Stimulated activated effector memory CD8-positive, alpha-beta T cell treated with anti-CD3 and anti-CD28 coated beads, Interleukin-12 subunit alpha, Interleukin-12 subunit beta, amount 100 ng/mL, for 72 hours (primary cell): Measurements from ENCODE around the gene WNK1.
"Not testable (repeated sequence)": the region's sequence is repeated elsewhere in the genome, so short reads cannot be mapped to it uniquely, and the experiment has no call there.

Experiments used
- ATAC-seq: fragments of 150-1000 bp; cut with Tn5 transposase; 2 replicates; pipeline ENCODE4 v1.10.0; 2021
- DNase-seq, 2 donors: peaks; one replicate each; pipeline ENCODE4 v3.0.0; 2021 to 2022; ENCODE audit warnings: low spot score in 2 of 2
- H3K27ac Mint-ChIP-seq: one replicate; pipeline ENCODE4 v1.8.0; 2022; ENCODE audit warnings: mild to moderate bottlenecking, mixed read lengths
- H3K36me3 Mint-ChIP-seq: one replicate; pipeline ENCODE4 v1.8.0; 2022; ENCODE audit warnings: mild to moderate bottlenecking, mixed read lengths
- H3K4me1 Mint-ChIP-seq: one replicate; pipeline ENCODE4 v1.8.0; 2022; ENCODE audit warnings: mixed read lengths
- H3K4me3 Mint-ChIP-seq: one replicate; pipeline ENCODE4 v1.8.0; 2022; ENCODE audit warnings: mild to moderate bottlenecking, mixed read lengths
- H3K9me3 Mint-ChIP-seq: one replicate; pipeline ENCODE4 v1.8.0; 2022; ENCODE audit warnings: mixed read lengths

Gene WNK1

DNA sequence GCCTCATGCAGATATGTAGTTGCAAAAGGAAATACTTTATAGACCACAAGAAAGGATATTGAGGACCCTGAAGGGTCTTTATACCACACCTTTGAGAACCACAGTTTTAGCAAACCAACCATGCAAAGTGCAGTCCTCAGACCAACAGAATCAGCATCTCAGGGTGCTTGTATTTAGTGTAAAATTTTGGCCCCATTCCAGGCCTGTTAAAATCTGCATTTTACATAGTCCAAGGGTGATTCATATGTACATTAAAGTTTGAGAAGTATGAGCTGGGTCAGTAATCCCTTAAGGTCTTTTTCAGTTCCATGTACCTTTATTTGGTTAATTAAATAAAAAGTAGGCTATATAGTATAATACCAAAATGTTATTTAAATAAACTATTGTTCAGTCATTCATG is 91.2 kb downstream of the WNK1 start:
- H3K36me3 Mint-ChIP-seq = peaks cover 47% of the 10 kb centered on the region
- H3K27ac Mint-ChIP-seq = no peak overlapping the region
- ATAC-seq (no peak), DNase-seq (no peak)
- H3K4me1 Mint-ChIP-seq = peaks cover 36% of the 10 kb centered on the region
- no peaks in the 10 kb centered on the region for H3K9me3 Mint-ChIP-seq
- no peak overlapping the region for H3K4me3 Mint-ChIP-seq

DNA sequence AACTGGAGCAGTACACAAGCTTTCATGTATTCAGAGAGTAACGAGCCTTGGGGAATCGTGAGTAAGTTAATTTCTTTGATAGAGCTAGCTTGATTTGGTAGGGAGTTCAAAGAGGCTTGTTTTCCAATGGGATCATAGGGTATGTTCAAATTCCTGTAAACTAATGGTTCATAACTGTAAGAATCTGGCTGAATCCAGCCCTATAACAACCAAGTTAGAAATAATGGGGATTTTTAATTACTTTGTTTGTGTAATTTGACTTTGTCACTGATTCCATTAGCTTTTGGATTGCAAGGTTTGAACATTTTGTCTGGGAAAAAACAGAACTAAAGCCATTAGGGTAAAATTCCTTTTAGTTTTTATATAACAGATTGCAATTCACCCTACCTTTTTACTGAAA is 94.0 kb downstream of the WNK1 start:
- no peaks in the 10 kb centered on the region for H3K9me3 Mint-ChIP-seq
- H3K27ac Mint-ChIP-seq = no peak overlapping the region
- no peak overlapping the region for H3K4me3 Mint-ChIP-seq
- DNase-seq (no peak), ATAC-seq (no peak)
- H3K36me3 Mint-ChIP-seq = peaks cover 31% of the 10 kb centered on the region
- peaks cover 42% of the 10 kb centered on the region for H3K4me1 Mint-ChIP-seq

DNA sequence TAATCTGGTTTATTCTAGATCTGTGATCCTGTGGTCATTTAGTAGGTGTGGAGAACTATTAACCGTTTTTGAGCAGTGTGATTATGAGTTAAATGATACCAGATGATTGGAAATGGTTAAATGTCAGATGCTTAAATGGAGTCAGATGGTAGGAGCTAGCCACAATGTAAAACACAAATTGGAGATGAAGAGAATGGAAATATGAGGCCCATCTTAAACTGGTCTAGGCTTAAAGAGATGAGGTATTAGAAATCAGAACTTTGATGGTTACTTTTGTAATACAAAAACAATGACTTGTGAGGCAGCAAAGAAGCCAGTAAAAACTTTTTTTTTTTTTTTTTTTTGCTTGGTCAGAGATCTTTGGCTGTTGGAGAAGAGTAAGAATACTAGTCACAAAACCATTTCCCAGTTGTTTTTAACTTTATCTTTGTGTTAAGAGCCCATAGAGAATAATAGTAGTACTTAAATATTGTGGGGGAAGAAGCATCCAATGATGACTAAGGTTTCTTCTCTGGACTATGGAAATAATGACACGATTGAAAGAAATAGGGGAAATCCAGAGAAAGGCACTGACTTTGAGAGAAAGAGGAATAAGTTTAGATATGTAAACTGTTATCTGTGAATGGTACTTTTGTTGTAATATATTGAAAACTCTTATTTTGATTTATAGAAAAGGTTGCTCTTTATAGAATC is 95.9 kb downstream of the WNK1 start:
- Mint-ChIP-seq H3K27ac (peak overlapping the region; percentile 6), H3K36me3 (peaks cover 15% of the 10 kb centered on the region), H3K4me1 (peaks cover 36% of the 10 kb centered on the region), H3K4me3 (no peak overlapping the region), H3K9me3 (no peaks in the 10 kb centered on the region)
- no peak for DNase-seq
- ATAC-seq = peak; percentile 87

DNA sequence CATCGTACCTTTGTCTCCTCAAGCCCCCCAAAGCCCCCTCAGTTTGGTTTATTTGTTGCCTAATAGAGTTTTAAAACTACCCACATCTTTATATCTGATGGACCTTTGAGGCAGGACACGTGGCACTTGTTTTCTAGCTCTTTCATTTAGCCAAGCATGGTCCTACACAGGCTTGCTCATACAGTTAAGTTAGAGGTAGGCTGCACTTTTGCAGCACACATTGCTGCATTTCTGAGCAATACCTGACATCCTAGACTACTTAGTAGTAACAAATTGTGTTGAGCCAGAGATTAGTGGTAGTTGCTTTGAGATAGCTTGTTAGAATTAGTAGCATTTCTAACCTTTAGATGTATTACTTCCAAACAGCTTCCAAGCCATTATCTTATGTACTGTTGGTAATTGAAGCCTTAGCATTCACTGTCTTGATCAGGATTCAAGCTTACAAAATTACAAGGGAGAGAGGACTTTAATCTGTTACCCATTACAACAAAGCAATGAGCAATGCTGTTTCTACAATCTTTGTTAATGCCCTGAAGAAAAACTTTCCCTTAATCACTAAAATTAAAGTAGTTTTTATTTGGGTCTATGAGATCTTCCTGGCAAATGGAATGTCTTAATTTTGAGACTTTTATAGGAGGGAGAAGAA is 96.6 kb downstream of the WNK1 start:
- H3K9me3 Mint-ChIP-seq = no peaks in the 10 kb centered on the region
- peak overlapping the region; percentile 6 for H3K27ac Mint-ChIP-seq
- peak; percentile 61 for ATAC-seq
- no peak overlapping the region for H3K4me3 Mint-ChIP-seq
- peaks cover 15% of the 10 kb centered on the region for H3K36me3 Mint-ChIP-seq
- DNase-seq = no peak
- peaks cover 36% of the 10 kb centered on the region for H3K4me1 Mint-ChIP-seq

DNA sequence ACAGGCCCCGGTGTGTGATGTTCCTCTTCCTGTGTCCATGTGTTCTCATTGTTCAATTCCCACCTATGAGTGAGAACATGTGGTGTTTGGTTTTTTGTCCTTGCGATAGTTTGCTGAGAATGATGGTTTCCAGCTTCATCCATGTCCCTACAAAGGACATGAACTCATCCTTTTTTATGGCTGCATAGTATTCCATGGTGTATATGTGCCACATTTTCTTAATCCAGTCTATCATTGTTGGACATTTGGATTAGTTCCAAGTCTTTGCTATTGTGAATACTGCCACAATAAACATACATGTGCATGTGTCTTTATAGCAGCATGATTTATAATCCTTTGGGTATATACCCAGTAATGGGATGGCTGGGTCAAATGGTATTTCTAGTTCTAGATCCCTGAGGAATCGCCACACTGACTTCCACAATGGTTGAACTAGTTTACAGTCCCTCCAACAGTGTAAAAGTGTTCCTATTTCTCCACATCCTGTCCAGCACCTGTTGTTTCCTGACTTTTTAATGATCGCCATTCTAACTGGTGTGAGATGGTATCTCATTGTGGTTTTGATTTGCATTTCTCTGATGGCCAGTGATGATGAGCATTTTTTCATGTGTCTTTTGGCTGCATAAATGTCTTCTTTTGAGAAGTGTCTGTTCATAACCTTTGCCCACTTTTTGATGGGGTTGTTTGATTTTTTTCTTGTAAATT is 97.5 kb downstream of the WNK1 start:
- ATAC-seq, DNase-seq, H3K9me3 Mint-ChIP-seq, H3K27ac Mint-ChIP-seq, H3K4me3 Mint-ChIP-seq: not testable (repeated sequence)
- Mint-ChIP-seq H3K4me1 (peaks cover 36% of the 10 kb centered on the region), H3K36me3 (peaks cover 15% of the 10 kb centered on the region)

DNA sequence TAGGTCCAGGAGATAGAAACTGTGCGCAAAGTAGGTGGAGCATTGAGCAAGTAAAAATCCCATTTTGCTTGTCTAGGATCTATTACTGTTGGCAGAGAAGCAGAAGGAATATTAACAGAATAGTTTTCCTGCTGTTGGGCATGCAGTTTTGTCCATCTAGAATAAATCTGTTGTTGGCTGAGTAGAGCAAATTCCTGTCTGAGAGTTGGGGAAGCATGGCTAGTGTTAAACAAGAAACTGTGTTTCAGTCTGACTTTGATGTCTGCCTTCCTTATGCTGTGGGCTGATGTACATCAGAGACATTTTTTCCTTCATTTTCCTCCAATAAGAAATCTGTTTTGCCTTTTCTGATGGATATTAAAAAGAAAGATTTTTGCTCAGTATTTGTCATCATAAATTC is 99.0 kb downstream of the WNK1 start:
- DNase-seq (no peak), ATAC-seq (no peak)
- Mint-ChIP-seq H3K4me3 (no peak overlapping the region), H3K4me1 (peaks cover 36% of the 10 kb centered on the region), H3K27ac (peak overlapping the region; percentile 54), H3K9me3 (no peaks in the 10 kb centered on the region), H3K36me3 (peaks cover 15% of the 10 kb centered on the region)

DNA sequence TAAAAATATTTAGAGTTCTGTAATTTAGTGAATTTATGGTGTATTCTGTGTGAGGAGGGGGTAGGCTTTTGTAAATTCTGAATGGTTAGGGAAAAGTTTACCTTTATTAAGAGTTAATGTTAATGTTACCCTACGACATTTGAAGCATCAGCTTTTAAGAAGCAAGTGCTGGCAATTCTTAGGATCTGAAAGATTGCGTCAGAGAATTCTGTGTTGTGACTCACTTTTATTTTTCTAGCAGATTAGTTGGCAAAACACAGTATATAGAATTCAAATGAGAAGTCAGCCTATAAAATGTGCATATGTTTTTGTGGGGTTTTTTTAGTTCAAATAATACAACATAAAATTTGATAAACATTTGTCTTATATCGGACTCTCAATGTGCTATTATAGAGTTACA is 99.5 kb downstream of the WNK1 start:
- ATAC-seq (no peak), DNase-seq (no peak)
- Mint-ChIP-seq H3K36me3 (peaks cover 20% of the 10 kb centered on the region), H3K9me3 (no peaks in the 10 kb centered on the region), H3K4me3 (no peak overlapping the region), H3K4me1 (peaks cover 36% of the 10 kb centered on the region), H3K27ac (peak overlapping the region; percentile 54)

DNA sequence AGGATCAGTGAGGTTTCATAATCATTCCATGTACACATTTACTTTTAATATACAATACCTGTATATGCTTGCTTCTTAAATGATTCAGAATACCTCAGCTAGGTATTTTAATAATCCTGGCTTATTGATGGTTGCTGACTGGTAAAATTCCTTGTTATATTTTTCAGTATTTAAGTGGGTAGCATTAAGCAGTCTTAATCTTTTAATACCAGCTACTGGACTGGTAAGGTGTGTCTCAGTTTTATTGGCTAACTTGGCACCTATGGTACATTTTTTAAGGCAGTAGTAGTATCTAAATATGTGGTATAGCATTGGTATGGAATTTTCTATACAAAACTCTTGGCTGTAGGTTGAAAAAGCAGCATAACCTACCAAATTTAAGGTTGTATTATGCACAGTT is 100.5 kb downstream of the WNK1 start:
- peaks cover 29% of the 10 kb centered on the region for H3K4me1 Mint-ChIP-seq
- no peak overlapping the region for H3K4me3 Mint-ChIP-seq
- H3K9me3 Mint-ChIP-seq = no peaks in the 10 kb centered on the region
- ATAC-seq (no peak), DNase-seq (no peak)
- peak overlapping the region; percentile 15 for H3K27ac Mint-ChIP-seq
- peaks cover 23% of the 10 kb centered on the region for H3K36me3 Mint-ChIP-seq

DNA sequence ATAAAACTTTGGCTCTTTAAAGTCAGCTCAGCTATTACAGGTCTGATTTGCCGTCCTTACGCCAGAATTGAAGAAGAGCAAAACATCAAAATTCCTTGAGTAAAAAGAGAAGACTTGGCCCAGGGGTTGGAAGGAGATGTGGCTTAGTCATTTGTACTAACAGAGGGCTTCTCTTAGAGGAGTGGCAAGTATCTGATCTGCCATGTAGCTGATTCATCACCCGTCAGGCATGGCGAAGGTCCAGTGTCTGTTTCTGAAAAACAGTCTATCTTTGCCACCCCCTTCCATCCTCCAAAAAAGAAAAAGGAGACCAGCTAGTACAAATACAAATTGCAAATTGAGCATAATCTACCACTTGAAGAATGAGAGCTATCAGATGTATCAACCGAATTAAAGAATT is 105.2 kb downstream of the WNK1 start:
- Mint-ChIP-seq H3K4me1 (no peaks in the 10 kb centered on the region), H3K9me3 (no peaks in the 10 kb centered on the region), H3K4me3 (no peak overlapping the region), H3K27ac (no peak overlapping the region), H3K36me3 (peaks cover 63% of the 10 kb centered on the region)
- DNase-seq = no peak
- ATAC-seq = no peak

DNA sequence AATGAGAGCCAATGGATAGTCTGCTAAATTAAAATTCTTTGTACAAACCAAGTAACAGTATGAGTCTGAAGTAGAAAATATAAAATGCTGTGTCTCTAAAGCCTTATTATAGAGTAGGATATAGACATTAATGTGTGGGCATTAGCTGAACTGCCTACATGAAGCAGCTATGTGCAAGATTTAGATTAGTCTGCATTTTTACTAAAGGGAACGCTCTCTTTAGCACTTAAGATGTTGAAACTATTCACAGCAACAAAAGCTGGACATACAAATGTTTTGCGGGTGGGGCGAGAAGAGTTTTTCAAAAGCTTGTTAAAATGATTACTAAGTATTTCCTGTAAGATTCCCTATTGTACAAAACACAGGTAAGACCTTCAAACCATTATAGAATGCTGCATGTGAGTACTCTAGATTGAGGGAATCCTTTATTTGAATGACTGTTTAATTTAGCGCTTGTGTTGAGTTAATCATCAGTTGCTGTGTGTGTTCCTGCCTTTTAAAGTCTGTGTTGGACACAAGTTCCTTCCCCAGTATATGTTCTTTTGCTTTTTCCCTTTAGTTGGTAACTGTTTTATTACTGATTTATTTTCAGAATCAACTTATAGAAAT is 110.0 kb downstream of the WNK1 start:
- Mint-ChIP-seq H3K9me3 (no peaks in the 10 kb centered on the region), H3K36me3 (peaks cover 100% of the 10 kb centered on the region), H3K27ac (no peak overlapping the region), H3K4me1 (no peaks in the 10 kb centered on the region), H3K4me3 (no peak overlapping the region)
- ATAC-seq (no peak), DNase-seq (no peak)

DNA sequence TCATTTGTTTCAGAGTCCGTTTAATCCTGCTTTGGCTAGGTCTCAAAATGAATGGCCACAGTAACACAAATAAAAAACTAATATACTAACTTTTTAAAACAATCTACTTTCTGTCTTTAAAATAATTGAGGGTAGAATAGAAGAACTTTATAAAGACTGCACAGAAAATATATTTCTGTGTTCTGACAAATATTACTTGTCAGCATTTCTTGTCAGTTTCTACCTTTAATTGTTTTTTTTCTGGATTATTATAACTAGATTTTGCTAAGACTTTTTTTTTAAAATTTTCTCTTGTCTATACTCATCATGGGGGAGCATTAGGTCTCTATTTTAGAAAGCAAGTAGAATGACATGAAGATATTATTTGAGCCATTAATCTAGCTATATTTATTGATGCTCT is 110.9 kb downstream of the WNK1 start:
- no peak for ATAC-seq

DNA sequence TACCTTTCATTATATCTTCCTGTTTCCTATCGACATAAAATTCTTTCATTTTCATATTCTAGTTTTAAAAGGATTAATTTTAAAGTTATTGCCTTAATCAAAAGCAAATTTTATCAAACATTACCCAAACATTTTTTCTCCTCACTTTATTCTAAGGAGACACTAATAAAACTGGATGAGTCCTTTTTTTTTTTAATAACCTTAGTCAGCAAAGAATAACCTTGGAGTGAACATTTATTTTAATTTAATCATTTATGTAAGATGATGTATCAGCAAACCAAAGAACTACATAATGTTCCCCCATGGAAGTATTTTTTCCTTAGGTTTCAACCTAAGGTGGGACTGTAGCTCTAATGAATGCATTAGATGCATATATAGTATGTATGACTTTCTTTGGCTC is 113.2 kb downstream of the WNK1 start:
- no peak overlapping the region for H3K27ac Mint-ChIP-seq
- peaks cover 100% of the 10 kb centered on the region for H3K36me3 Mint-ChIP-seq
- no peak overlapping the region for H3K4me3 Mint-ChIP-seq
- ATAC-seq (no peak), DNase-seq (no peak)
- peaks cover 9% of the 10 kb centered on the region for H3K4me1 Mint-ChIP-seq
- H3K9me3 Mint-ChIP-seq = no peaks in the 10 kb centered on the region

More for the DNA sequence above, 110.9 kb downstream of the WNK1 start:
- H3K4me1 Mint-ChIP-seq = no peaks in the 10 kb centered on the region
- no peak overlapping the region for H3K4me3 Mint-ChIP-seq
- no peak for DNase-seq
- H3K36me3 Mint-ChIP-seq = peaks cover 100% of the 10 kb centered on the region
- no peak overlapping the region for H3K27ac Mint-ChIP-seq
- H3K9me3 Mint-ChIP-seq = no peaks in the 10 kb centered on the region

DNA sequence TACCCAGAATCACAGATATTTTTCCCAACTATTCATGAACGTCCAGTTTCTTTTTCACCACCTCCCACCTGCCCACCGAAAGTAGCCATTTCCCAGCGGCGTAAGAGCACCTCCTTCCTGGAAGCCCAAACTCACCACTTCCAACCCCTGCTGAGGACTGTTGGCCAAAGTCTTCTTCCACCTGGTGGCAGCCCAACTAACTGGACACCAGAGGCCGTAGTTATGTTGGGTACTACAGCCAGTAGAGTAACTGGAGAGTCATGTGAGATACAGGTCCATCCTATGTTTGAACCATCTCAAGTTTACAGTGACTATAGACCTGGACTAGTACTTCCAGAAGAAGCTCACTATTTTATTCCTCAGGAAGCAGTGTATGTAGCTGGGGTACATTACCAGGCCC is 115.5 kb downstream of the WNK1 start:
- Mint-ChIP-seq H3K36me3 (peaks cover 100% of the 10 kb centered on the region), H3K4me1 (peaks cover 12% of the 10 kb centered on the region), H3K27ac (peak overlapping the region; percentile 67), H3K4me3 (no peak overlapping the region), H3K9me3 (no peaks in the 10 kb centered on the region)
- no peak for DNase-seq
- ATAC-seq = no peak

DNA sequence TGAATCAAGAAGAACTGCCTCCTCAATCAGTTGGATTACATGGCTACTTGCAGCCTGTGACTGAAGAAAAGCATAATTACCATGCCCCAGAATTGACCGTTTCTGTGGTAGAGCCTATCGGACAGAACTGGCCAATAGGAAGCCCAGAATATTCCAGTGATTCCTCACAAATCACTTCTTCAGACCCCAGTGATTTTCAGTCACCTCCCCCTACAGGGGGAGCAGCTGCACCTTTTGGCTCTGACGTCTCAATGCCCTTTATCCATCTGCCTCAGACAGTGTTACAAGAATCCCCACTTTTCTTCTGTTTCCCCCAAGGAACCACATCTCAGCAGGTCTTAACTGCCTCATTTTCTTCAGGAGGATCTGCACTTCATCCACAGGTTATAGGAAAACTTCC is 116.3 kb downstream of the WNK1 start:
- DNase-seq (no peak), ATAC-seq (no peak)
- Mint-ChIP-seq H3K36me3 (peaks cover 100% of the 10 kb centered on the region), H3K27ac (peak overlapping the region; percentile 20), H3K4me3 (no peak overlapping the region), H3K4me1 (peaks cover 12% of the 10 kb centered on the region), H3K9me3 (no peaks in the 10 kb centered on the region)

DNA sequence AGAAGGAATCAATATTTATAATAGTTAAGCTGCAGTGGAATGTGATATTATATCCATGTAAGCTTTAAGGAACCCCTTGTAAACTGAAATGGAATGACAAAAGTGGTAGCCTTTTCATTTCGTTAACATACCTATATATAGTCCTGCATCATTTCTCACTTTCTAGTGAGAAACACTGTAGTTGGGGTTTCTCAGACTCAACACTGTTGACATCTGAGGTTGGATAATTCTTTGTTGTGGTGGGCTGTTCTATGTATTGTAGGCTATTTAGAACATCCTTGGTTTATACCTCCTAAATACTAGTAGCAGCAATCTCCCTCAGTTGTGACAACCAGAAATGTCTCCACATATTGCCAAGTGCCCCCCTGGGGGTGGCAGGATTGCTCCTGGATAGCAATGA is 118.0 kb downstream of the WNK1 start:
- H3K4me3 Mint-ChIP-seq = no peak overlapping the region
- no peaks in the 10 kb centered on the region for H3K9me3 Mint-ChIP-seq
- peaks cover 12% of the 10 kb centered on the region for H3K4me1 Mint-ChIP-seq
- ATAC-seq (peak; percentile 83), DNase-seq (no peak)
- H3K27ac Mint-ChIP-seq = no peak overlapping the region
- peaks cover 100% of the 10 kb centered on the region for H3K36me3 Mint-ChIP-seq
